GM12891 (cell line): ENCODE data around the gene PPIE.

ENCODE experiments used
- PAX5 ChIP-seq: IDR thresholded peaks from 2 replicates; pipeline ENCODE4 v1.6.1; 2011; ENCODE audit warnings: low read length, moderate library complexity, mild to moderate bottlenecking; ENCODE audit not compliant: insufficient read depth, severe bottlenecking
- TAF1 ChIP-seq: IDR thresholded peaks from 2 replicates; pipeline ENCODE4 v1.6.1; 2011; ENCODE audit warnings: low read depth, low read length, control low read depth

DNA sequence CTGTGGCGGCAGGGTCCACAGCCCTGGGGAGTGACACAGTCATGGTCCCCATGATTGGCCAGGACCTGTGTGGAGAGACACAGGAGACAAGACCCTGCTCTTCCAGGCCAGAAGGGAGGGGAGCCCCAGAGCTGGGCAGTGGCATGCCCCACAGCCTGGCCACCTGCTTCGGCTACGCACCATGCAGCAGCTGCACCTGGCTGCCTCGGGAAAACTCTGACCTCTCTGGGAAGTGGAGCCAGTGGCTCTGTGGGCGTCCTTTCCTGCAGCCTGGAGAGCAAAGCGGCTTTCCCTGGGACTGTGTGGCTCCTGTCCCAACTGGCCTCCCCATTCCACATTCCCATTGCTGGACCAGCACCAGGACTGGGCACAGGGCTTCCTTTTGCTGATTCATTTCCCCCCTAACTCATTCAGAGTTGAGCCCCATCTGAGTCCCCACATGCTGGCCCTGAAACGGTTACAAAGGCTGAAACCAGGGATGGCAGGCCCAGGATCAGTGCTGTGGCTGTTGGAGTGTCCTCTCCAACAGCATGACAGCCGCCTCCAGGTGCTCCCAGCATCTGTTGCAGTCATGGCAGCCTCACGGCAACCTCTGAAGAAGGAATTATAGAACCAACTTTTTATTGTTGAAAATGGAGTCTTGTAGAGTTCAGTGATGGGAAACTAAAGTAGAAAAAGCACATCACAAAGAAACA, 17.4 kb downstream of the PPIE start:
- TF ChIP-seq PAX5 = no peak
- TF ChIP-seq TAF1 = no peak
